ENCODE results near the gene IFI35. TPM values are rescaled to one million over a fixed set of nuclear protein-coding genes. Genes with fewer than 3 reads are reported as not detected.

IFI35 gene
- total RNA-seq, 1 donor from 2014 or later = 60.5 TPM

- Histone ChIP-seq H3K27me3 (ENCODE audit: insufficient read depth, low read length) (no peaks in the 10 kb centered on the region), H3K79me2 (ENCODE audit: insufficient read depth, low read length) (no peaks in the 10 kb centered on the region), H3K36me3 (ENCODE audit: insufficient read depth, low read length) (no peaks in the 10 kb centered on the region), H3K4me2 (ENCODE audit: low read length) (no peak overlapping the region), H2AFZ (ENCODE audit: low read depth, low read length) (no peak overlapping the region), H3K4me3 (ENCODE audit: insufficient read depth, low read depth, low read length) (no peak overlapping the region), H3K9ac (ENCODE audit: low read length) (no peak overlapping the region), H3K27ac (ENCODE audit: low read depth, low read length) (no peak overlapping the region), H4K20me1 (ENCODE audit: insufficient read depth, low read length) (no peaks in the 10 kb centered on the region), H3K9me3 (ENCODE audit: insufficient read depth, low read depth, low read length) (no peaks in the 10 kb centered on the region), H3K4me1 (ENCODE audit: insufficient read depth, low read length) (peaks cover 3% of the 10 kb centered on the region)
- peaks cover 6% of the 10 kb centered on the region for H3K27me3 Mint-ChIP-seq (ENCODE audit: low read depth, unreplicated experiment)
- TF ChIP-seq, protein P1, sequence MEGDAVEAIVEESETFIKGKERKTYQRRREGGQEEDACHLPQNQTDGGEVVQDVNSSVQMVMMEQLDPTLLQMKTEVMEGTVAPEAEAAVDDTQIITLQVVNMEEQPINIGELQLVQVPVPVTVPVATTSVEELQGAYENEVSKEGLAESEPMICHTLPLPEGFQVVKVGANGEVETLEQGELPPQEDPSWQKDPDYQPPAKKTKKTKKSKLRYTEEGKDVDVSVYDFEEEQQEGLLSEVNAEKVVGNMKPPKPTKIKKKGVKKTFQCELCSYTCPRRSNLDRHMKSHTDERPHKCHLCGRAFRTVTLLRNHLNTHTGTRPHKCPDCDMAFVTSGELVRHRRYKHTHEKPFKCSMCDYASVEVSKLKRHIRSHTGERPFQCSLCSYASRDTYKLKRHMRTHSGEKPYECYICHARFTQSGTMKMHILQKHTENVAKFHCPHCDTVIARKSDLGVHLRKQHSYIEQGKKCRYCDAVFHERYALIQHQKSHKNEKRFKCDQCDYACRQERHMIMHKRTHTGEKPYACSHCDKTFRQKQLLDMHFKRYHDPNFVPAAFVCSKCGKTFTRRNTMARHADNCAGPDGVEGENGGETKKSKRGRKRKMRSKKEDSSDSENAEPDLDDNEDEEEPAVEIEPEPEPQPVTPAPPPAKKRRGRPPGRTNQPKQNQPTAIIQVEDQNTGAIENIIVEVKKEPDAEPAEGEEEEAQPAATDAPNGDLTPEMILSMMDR (IDR thresholded peaks at IDR 0.05; ENCODE audit: insufficient read depth, low read depth, low read length) = no peak
- TF ChIP-seq EZH2 (IDR thresholded peaks at IDR 0.05; ENCODE audit: insufficient read depth, low read length) = no peak
- peaks cover 14% of the 10 kb centered on the region for H3K4me1 Mint-ChIP-seq (ENCODE audit: low read depth, unreplicated experiment)
- no peak for FAIRE-seq
- no peak overlapping the region for H3K27ac Mint-ChIP-seq (ENCODE audit: unreplicated experiment)
- no peaks in the 10 kb centered on the region for H3K36me3 Mint-ChIP-seq (ENCODE audit: low read depth, unreplicated experiment)
- H3K4me3 Mint-ChIP-seq (ENCODE audit: unreplicated experiment) = no peak overlapping the region
- DNase-seq (ENCODE audit: low read depth) = no peak
- H3K9me3 Mint-ChIP-seq (ENCODE audit: unreplicated experiment) = no peaks in the 10 kb centered on the region
These were observed 23.7 kb downstream of the IFI35 start for GRCh38 chr17:43030137-43030767.

GRCh38 chr17:43031666-43032065 lies 25.1 kb downstream of the IFI35 start:
- no peak overlapping the region for H2AFZ ChIP-seq (ENCODE audit: low read depth, low read length)
- no peaks in the 10 kb centered on the region for H4K20me1 ChIP-seq (ENCODE audit: insufficient read depth, low read length)
- H3K36me3 ChIP-seq (ENCODE audit: insufficient read depth, low read length) = no peaks in the 10 kb centered on the region
- no peak for FAIRE-seq
- H3K4me3 ChIP-seq (ENCODE audit: insufficient read depth, low read depth, low read length) = no peak overlapping the region
- H3K9ac ChIP-seq (ENCODE audit: low read length) = no peak overlapping the region
- no peaks in the 10 kb centered on the region for H3K79me2 ChIP-seq (ENCODE audit: insufficient read depth, low read length)
- Mint-ChIP-seq H3K9me3 (ENCODE audit: unreplicated experiment) (no peaks in the 10 kb centered on the region), H3K4me3 (ENCODE audit: unreplicated experiment) (no peak overlapping the region), H3K4me1 (ENCODE audit: low read depth, unreplicated experiment) (peaks cover 18% of the 10 kb centered on the region), H3K27ac (ENCODE audit: unreplicated experiment) (no peak overlapping the region), H3K36me3 (ENCODE audit: low read depth, unreplicated experiment) (no peaks in the 10 kb centered on the region), H3K27me3 (ENCODE audit: low read depth, unreplicated experiment) (peaks cover 6% of the 10 kb centered on the region)
- H3K27ac ChIP-seq (ENCODE audit: low read depth, low read length) = no peak overlapping the region
- H3K4me1 ChIP-seq (ENCODE audit: insufficient read depth, low read length) = no peaks in the 10 kb centered on the region
- DNase-seq (ENCODE audit: low read depth) = no peak
- no peak for TF ChIP-seq EZH2 (IDR thresholded peaks at IDR 0.05; ENCODE audit: insufficient read depth, low read length)
- TF ChIP-seq, protein P1 (IDR thresholded peaks at IDR 0.05; ENCODE audit: insufficient read depth, low read depth, low read length) = no peak
- no peaks in the 10 kb centered on the region for H3K9me3 ChIP-seq (ENCODE audit: insufficient read depth, low read depth, low read length)
- H3K27me3 ChIP-seq (ENCODE audit: insufficient read depth, low read length) = no peaks in the 10 kb centered on the region
- H3K4me2 ChIP-seq (ENCODE audit: low read length) = no peak overlapping the region
